Erythroblast (primary cell): ENCODE data around the gene FYB2.

ENCODE experiments used
- DNase-seq, 2 experiments: peaks; one replicate each; lab custom pipeline; 2025; lab: John Stamatoyannopoulos, UW
- GATA1 ChIP-seq: IDR thresholded peaks from 2 replicates; pipeline ENCODE4 v1.6.1; 2011; ENCODE audit warnings: low read depth, mild to moderate bottlenecking, control low read depth, low read length, moderate library complexity
- POLR2A ChIP-seq: IDR thresholded peaks from 2 replicates; pipeline ENCODE4 v1.6.1; 2011; ENCODE audit warnings: mild to moderate bottlenecking, low read length

The FYB2 gene

GRCh38 chr1:56849750-56850149 lies 30.5 kb upstream of the FYB2 start:
- DNase-seq: no peak
- TF ChIP-seq GATA1 (no peak), POLR2A (no peak)

GRCh38 chr1:56845343-56845742 lies 26.1 kb upstream of the FYB2 start:
- no peak for DNase-seq
- no peak for TF ChIP-seq GATA1
- TF ChIP-seq POLR2A: no peak

GRCh38 chr1:56844545-56845136 lies 25.4 kb upstream of the FYB2 start:
- DNase-seq: no peak
- TF ChIP-seq GATA1 (no peak), POLR2A (no peak)

GRCh38 chr1:56843544-56843943 lies 24.3 kb upstream of the FYB2 start:
- TF ChIP-seq POLR2A (no peak), GATA1 (no peak)
- DNase-seq: no peak

- TF ChIP-seq POLR2A (no peak), GATA1 (no peak)
- no peak for DNase-seq
These were observed 19.6 kb upstream of the FYB2 start for GRCh38 chr1:56838759-56839158.

- TF ChIP-seq GATA1: no peak
- TF ChIP-seq POLR2A: no peak
- no peak for DNase-seq
These were observed 18.2 kb upstream of the FYB2 start for GRCh38 chr1:56837244-56837939.

- TF ChIP-seq POLR2A (no peak), GATA1 (no peak)
- no peak for DNase-seq
These were observed 17.2 kb upstream of the FYB2 start for GRCh38 chr1:56836359-56836758.

- TF ChIP-seq GATA1: no peak
- no peak for TF ChIP-seq POLR2A
- DNase-seq: no peak
These were observed 16.5 kb upstream of the FYB2 start for GRCh38 chr1:56835657-56836056.

- TF ChIP-seq GATA1 (no peak), POLR2A (no peak)
- DNase-seq: no peak
These were observed 15.1 kb upstream of the FYB2 start for GRCh38 chr1:56834137-56834900.

- no peak for TF ChIP-seq GATA1
- TF ChIP-seq POLR2A: no peak
- DNase-seq: no peak
These were observed 13.9 kb upstream of the FYB2 start for GRCh38 chr1:56833088-56833487.

- DNase-seq: peak; percentile 61 to 82
- TF ChIP-seq GATA1 (no peak), POLR2A (no peak)
These were observed 12.9 kb upstream of the FYB2 start for GRCh38 chr1:56831871-56832693.

GRCh38 chr1:56830052-56830451 lies 10.8 kb upstream of the FYB2 start:
- TF ChIP-seq GATA1 (no peak), POLR2A (no peak)
- no peak for DNase-seq

- no peak for DNase-seq
- TF ChIP-seq POLR2A (no peak), GATA1 (no peak)
These were observed 8.5 kb upstream of the FYB2 start for GRCh38 chr1:56827711-56828110.
